Natural killer cell (primary cell): ENCODE results near the gene SCFD2. TPM values are rescaled to one million over a fixed set of nuclear protein-coding genes. Genes with fewer than 3 reads are reported as not detected.
"Not testable (repeated sequence)": the region's sequence is repeated elsewhere in the genome, so short reads cannot be mapped to it uniquely, and the experiment has no call there.

ENCODE experiments used
- ATAC-seq, 3 donors: fragments of 150-1000 bp in 2 of 3; fragments of 200-7000 bp in 1 of 3; cut with Tn5 transposase; 1 replicate in 1 of 3; 2 replicates in 2 of 3; pipeline ENCODE4 v1.10.0; 2021; ENCODE audit warnings: mild to moderate bottlenecking in 2 of 3, moderate library complexity in 2 of 3
- DNase-seq, 2 donors: peaks; one replicate each; pipeline versions ENCODE4 v3.0.0 to v3.0.0-alpha.2; 2013 to 2021; ENCODE audit warnings: mixed read lengths in 1 of 2
- H3K27ac ChIP-seq: one replicate; pipeline ENCODE4 v1.5.1; 2013; ENCODE audit warnings: mild to moderate bottlenecking, low read length
- H3K27me3 ChIP-seq: one replicate; pipeline ENCODE4 v1.6.1; 2013; ENCODE audit warnings: low read length; ENCODE audit not compliant: control insufficient read depth, insufficient read depth
- H3K36me3 ChIP-seq: one replicate; pipeline ENCODE4 v1.6.1; 2013; ENCODE audit warnings: low read length; ENCODE audit not compliant: control insufficient read depth, insufficient read depth
- H3K4me1 ChIP-seq: one replicate; pipeline ENCODE4 v1.6.1; 2013; ENCODE audit warnings: low read length; ENCODE audit not compliant: control insufficient read depth, insufficient read depth
- H3K4me3 ChIP-seq: one replicate; pipeline ENCODE4 v1.5.1; 2013; ENCODE audit warnings: low read length
- H3K9me3 ChIP-seq: one replicate; pipeline ENCODE4 v1.6.1; 2013; ENCODE audit warnings: low read length; ENCODE audit not compliant: control insufficient read depth, insufficient read depth
- H3K27ac Mint-ChIP-seq, 2 donors: one replicate each; pipeline ENCODE4 v1.8.0; 2022; ENCODE audit warnings: mild to moderate bottlenecking in 2 of 2, mixed read lengths in 2 of 2, moderate library complexity in 1 of 2
- H3K27me3 Mint-ChIP-seq, 2 donors: one replicate each; pipeline ENCODE4 v1.8.0; 2022; ENCODE audit warnings: low read depth in 2 of 2, mixed read lengths in 2 of 2
- H3K36me3 Mint-ChIP-seq: one replicate; pipeline ENCODE4 v1.8.0; 2022; ENCODE audit warnings: mixed read lengths
- H3K4me1 Mint-ChIP-seq, 2 donors: one replicate each; pipeline ENCODE4 v1.8.0; 2022; ENCODE audit warnings: mixed read lengths in 2 of 2
- H3K4me3 Mint-ChIP-seq: one replicate; pipeline ENCODE4 v1.8.0; 2022; ENCODE audit warnings: mild to moderate bottlenecking, moderate library complexity, mixed read lengths
- H3K9me3 Mint-ChIP-seq, 2 donors: one replicate each; pipeline ENCODE4 v1.8.0; 2022; ENCODE audit warnings: mixed read lengths in 2 of 2
- CTCF ChIP-seq: fragments of 200-600 bp; IDR thresholded peaks from one replicate; pipeline ENCODE4 v1.8.0; 2022; ENCODE audit warnings: antibody characterized with exemption
- WGBS: methylation state at CpG from one replicate; pipeline ENCODE4 v1.1.7; 2013; ENCODE audit warnings: missing lambda C conversion rate; ENCODE audit not compliant: insufficient coverage; 5-methylcytosine and 5-hydroxymethylcytosine counted together
- intact Hi-C: fragments of 100-400 bp; cut with micrococcal nuclease; formaldehyde crosslinking; loops from one replicate; pipeline ENCODE4 v1.14.2; 2022
- total RNA-seq, 4 donors: library from RNA; stranded (reverse); fragments of 120-200 nt in 1 of 4; gene quantifications; one replicate each; pipeline versions ENCODE4 v1.2.3 to v1.2.4, GENCODE V29; 2013 to 2022

The SCFD2 gene
- total RNA-seq, 3 donors from 2014 or later (not counting 1 experiment from before 2014, with no cell fraction given) = 26.4 to 29.4 (median 28.9) TPM

- Histone ChIP-seq H3K27me3 (no peaks in the 10 kb centered on the region), H3K9me3 (no peaks in the 10 kb centered on the region), H3K36me3 (no peaks in the 10 kb centered on the region), H3K4me1 (no peaks in the 10 kb centered on the region), H3K27ac (no peak overlapping the region), H3K4me3 (no peak overlapping the region)
- H3K27ac Mint-ChIP-seq = no peak overlapping the region
- 95% methylated on average over 2 of the region's 4 CpGs for whole genome bisulfite sequencing
- H3K4me1 Mint-ChIP-seq = no peaks in the 10 kb centered on the region
- no peak for DNase-seq
- no peaks in the 10 kb centered on the region for H3K36me3 Mint-ChIP-seq
- no peak for ATAC-seq
- peaks cover 2 to 3% of the 10 kb centered on the region in 2 donors for H3K9me3 Mint-ChIP-seq
- H3K27me3 Mint-ChIP-seq = no peaks in the 10 kb centered on the region
- no peak for TF ChIP-seq CTCF
- no peak overlapping the region for H3K4me3 Mint-ChIP-seq
- intact Hi-C loops = no loop called here
These were observed 179.0 kb downstream of the SCFD2 start for GRCh38 chr4:53186714-53187358.

- no peaks in the 10 kb centered on the region for H3K36me3 Mint-ChIP-seq
- DNase-seq (no peak), ATAC-seq (no peak)
- H3K4me1 Mint-ChIP-seq = no peaks in the 10 kb centered on the region
- Histone ChIP-seq H3K27ac (no peak overlapping the region), H3K4me1 (no peaks in the 10 kb centered on the region), H3K9me3 (no peaks in the 10 kb centered on the region), H3K27me3 (no peaks in the 10 kb centered on the region), H3K4me3 (no peak overlapping the region), H3K36me3 (no peaks in the 10 kb centered on the region)
- H3K27me3 Mint-ChIP-seq = no peaks in the 10 kb centered on the region
- no peak overlapping the region for H3K4me3 Mint-ChIP-seq
- peaks cover 2 to 3% of the 10 kb centered on the region in 2 donors for H3K9me3 Mint-ChIP-seq
- intact Hi-C loops = no loop called here
- WGBS = 96% methylated on average over 3 of the region's 4 CpGs
- H3K27ac Mint-ChIP-seq = no peak overlapping the region
- no peak for TF ChIP-seq CTCF
These were observed 179.8 kb downstream of the SCFD2 start for GRCh38 chr4:53185869-53186585.

GRCh38 chr4:53183754-53184153, 182.1 kb downstream of the SCFD2 start:
- H3K4me1 ChIP-seq = no peaks in the 10 kb centered on the region
- H3K27me3 Mint-ChIP-seq = no peaks in the 10 kb centered on the region
- H3K9me3 Mint-ChIP-seq = peaks cover 2 to 12% of the 10 kb centered on the region in 2 donors
- no peak for TF ChIP-seq CTCF
- WGBS = no CpG with 5 or more reads among the region's 2 CpGs
- H3K27ac ChIP-seq = no peak overlapping the region
- no peaks in the 10 kb centered on the region for H3K9me3 ChIP-seq
- H3K36me3 ChIP-seq = no peaks in the 10 kb centered on the region
- peaks cover 17% of the 10 kb centered on the region for H3K36me3 Mint-ChIP-seq
- DNase-seq = no peak
- H3K4me3 ChIP-seq = no peak overlapping the region
- ATAC-seq = no peak
- intact Hi-C loops = no loop called here
- no peaks in the 10 kb centered on the region for H3K27me3 ChIP-seq
- H3K4me3 Mint-ChIP-seq = no peak overlapping the region
- H3K4me1 Mint-ChIP-seq = no peaks in the 10 kb centered on the region
- H3K27ac Mint-ChIP-seq = no peak overlapping the region

- H3K27me3 Mint-ChIP-seq, H3K4me3 Mint-ChIP-seq, ATAC-seq, H3K9me3 ChIP-seq, H3K27ac Mint-ChIP-seq, DNase-seq, H3K4me1 ChIP-seq, H3K36me3 ChIP-seq, H3K4me3 ChIP-seq, intact Hi-C loops, H3K27ac ChIP-seq, H3K27me3 ChIP-seq: not testable (repeated sequence)
- peaks cover 32% of the 10 kb centered on the region for H3K36me3 Mint-ChIP-seq
- peaks cover 9 to 25% of the 10 kb centered on the region in 2 donors for H3K9me3 Mint-ChIP-seq
- H3K4me1 Mint-ChIP-seq = peaks cover 0 to 15% of the 10 kb centered on the region in 2 donors
- 98% methylated on average over 4 of the region's 4 CpGs for WGBS
These were observed 188.1 kb downstream of the SCFD2 start for GRCh38 chr4:53177751-53178150.
